Measurements from ENCODE around the gene NR6A1. TPM values are rescaled to one million over a fixed set of nuclear protein-coding genes. Genes with fewer than 3 reads are reported as not detected.

The NR6A1 gene
- total RNA-seq, 1 experiment from 2014 or later: 99.3 TPM

GRCh38 chr9:124500796-124501611 lies 270.1 kb downstream of the NR6A1 start:
- no peak overlapping the region for H3K23ac ChIP-seq (ENCODE audit: insufficient read length, low read depth, low read length)
- TF ChIP-seq, protein P1, sequence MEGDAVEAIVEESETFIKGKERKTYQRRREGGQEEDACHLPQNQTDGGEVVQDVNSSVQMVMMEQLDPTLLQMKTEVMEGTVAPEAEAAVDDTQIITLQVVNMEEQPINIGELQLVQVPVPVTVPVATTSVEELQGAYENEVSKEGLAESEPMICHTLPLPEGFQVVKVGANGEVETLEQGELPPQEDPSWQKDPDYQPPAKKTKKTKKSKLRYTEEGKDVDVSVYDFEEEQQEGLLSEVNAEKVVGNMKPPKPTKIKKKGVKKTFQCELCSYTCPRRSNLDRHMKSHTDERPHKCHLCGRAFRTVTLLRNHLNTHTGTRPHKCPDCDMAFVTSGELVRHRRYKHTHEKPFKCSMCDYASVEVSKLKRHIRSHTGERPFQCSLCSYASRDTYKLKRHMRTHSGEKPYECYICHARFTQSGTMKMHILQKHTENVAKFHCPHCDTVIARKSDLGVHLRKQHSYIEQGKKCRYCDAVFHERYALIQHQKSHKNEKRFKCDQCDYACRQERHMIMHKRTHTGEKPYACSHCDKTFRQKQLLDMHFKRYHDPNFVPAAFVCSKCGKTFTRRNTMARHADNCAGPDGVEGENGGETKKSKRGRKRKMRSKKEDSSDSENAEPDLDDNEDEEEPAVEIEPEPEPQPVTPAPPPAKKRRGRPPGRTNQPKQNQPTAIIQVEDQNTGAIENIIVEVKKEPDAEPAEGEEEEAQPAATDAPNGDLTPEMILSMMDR (conservative IDR thresholded peaks at IDR 0.05): no peak
- H2AK5ac ChIP-seq (ENCODE audit: insufficient read length, low read length): no peak overlapping the region
- no peak overlapping the region for H3T11ph ChIP-seq (ENCODE audit: low read length)
- DNase-seq: no peak
- H3K9ac ChIP-seq (ENCODE audit: extremely low read depth, insufficient read length, low read length): no peak overlapping the region
- H2BK5ac ChIP-seq (ENCODE audit: insufficient read length, low read length): no peak overlapping the region
- Mint-ChIP-seq H3K4me3 (no peak overlapping the region), H3K27me3 (ENCODE audit: low read depth) (peaks cover 64% of the 10 kb centered on the region), H3K9me3 (peaks cover 0 to 8% of the 10 kb centered on the region in 2 experiments; a peak in 3 of 5 replicates), H3K27ac (no peak overlapping the region), H3K4me1 (peaks cover 6 to 35% of the 10 kb centered on the region in 2 experiments), H3K36me3 (ENCODE audit: insufficient read depth in 1 of 3, low read depth in 3 of 3) (peaks cover 0 to 2% (median 0%) of the 10 kb centered on the region in 3 experiments; a peak in 1 of 7 replicates)
- no peak overlapping the region for H3K4me2 ChIP-seq (ENCODE audit: insufficient read depth, insufficient read length, low read length)
- no peaks in the 10 kb centered on the region for H3K9me3 ChIP-seq (ENCODE audit: control insufficient read depth, low read depth, low read length)
- no peak overlapping the region for H3K27ac ChIP-seq (ENCODE audit: insufficient read length, low read depth, low read length)
- no peak overlapping the region for H4K5ac ChIP-seq (ENCODE audit: insufficient read length, low read depth, low read length)
- no peak overlapping the region for H2BK15ac ChIP-seq (ENCODE audit: low read depth, low read length)
- H4K8ac ChIP-seq (replicated peaks; ENCODE audit: insufficient read length, low read depth, low read length): no peak overlapping the region
- no peak overlapping the region for H3K14ac ChIP-seq (ENCODE audit: insufficient read depth, low read length)
- H2AFZ ChIP-seq (ENCODE audit: low read length): no peak overlapping the region
- peaks cover 6% of the 10 kb centered on the region for H3K23me2 ChIP-seq (ENCODE audit: insufficient read length, low read depth, low read length, poor library complexity, severe bottlenecking)
- H4K91ac ChIP-seq (ENCODE audit: insufficient read length, low read depth, low read length): no peak overlapping the region
- H3K56ac ChIP-seq (ENCODE audit: insufficient read length, low read depth, low read length): no peak overlapping the region
- no peak overlapping the region for H3K18ac ChIP-seq (ENCODE audit: insufficient read length, low read depth, low read length)
- H4K20me1 ChIP-seq (ENCODE audit: control insufficient read depth, insufficient read depth, insufficient read length): no peaks in the 10 kb centered on the region
- no peak overlapping the region for H3K4ac ChIP-seq (ENCODE audit: low read depth, low read length)
- peaks cover 33% of the 10 kb centered on the region for H3K27me3 ChIP-seq (ENCODE audit: insufficient read depth, low read length)
- H3K79me2 ChIP-seq (ENCODE audit: insufficient read depth, low read length): no peaks in the 10 kb centered on the region
- no peak overlapping the region for H2BK120ac ChIP-seq (ENCODE audit: low read depth, low read length, poor library complexity, severe bottlenecking)
- no peaks in the 10 kb centered on the region for H3K79me1 ChIP-seq (ENCODE audit: insufficient read depth, low read depth, low read length, poor library complexity, severe bottlenecking)
- peaks cover 4% of the 10 kb centered on the region; the same call in 1 of the 2 replicates for H3K4me1 ChIP-seq (ENCODE audit: insufficient read depth, low read length)
- no CpG with 5 or more reads among the region's 12 CpGs for WGBS (ENCODE audit: extremely low coverage, insufficient read length, low lambda C conversion rate)
- no peak overlapping the region for H2BK12ac ChIP-seq (ENCODE audit: insufficient read length, low read depth, low read length)
- H2BK20ac ChIP-seq (ENCODE audit: low read depth, low read length, poor library complexity, severe bottlenecking): no peak overlapping the region

Measured in H9 (cell line).